GM19324 (cell line): Measurements from ENCODE around the gene FANCC.
A peak's percentile ranks its signal among the peaks of the same experiment; 100 is the strongest.
"Not testable (repeated sequence)": the region's sequence is repeated elsewhere in the genome, so short reads cannot be mapped to it uniquely, and the experiment has no call there.

Experiments
- ATAC-seq: cut with Tn5 transposase; IDR thresholded peaks from one replicate; pipeline ENCODE4 v1.9.1; 2021; ENCODE audit warnings: mild to moderate bottlenecking, moderate library complexity; ENCODE audit not compliant: unreplicated experiment, low FRiP score

The FANCC gene

GRCh38 chr9:95285307-95285706 lies 32.2 kb downstream of the FANCC start:
- no peak for ATAC-seq

- ATAC-seq = no peak
These were observed 33.1 kb downstream of the FANCC start for GRCh38 chr9:95284162-95285080.

GRCh38 chr9:95283673-95284072 lies 33.8 kb downstream of the FANCC start:
- no peak for ATAC-seq

- ATAC-seq = no peak
These were observed 35.2 kb downstream of the FANCC start for GRCh38 chr9:95282332-95282731.

GRCh38 chr9:95280745-95281144 lies 36.8 kb downstream of the FANCC start:
- ATAC-seq = no peak

GRCh38 chr9:95277509-95277908 lies 40.0 kb downstream of the FANCC start:
- ATAC-seq = no peak

GRCh38 chr9:95276395-95276954 lies 41.0 kb downstream of the FANCC start:
- no peak for ATAC-seq

GRCh38 chr9:95274160-95274559 lies 43.3 kb downstream of the FANCC start:
- ATAC-seq = not testable (repeated sequence)

GRCh38 chr9:95273369-95274022 lies 44.0 kb downstream of the FANCC start:
- no peak for ATAC-seq

- ATAC-seq = no peak
These were observed 44.7 kb downstream of the FANCC start for GRCh38 chr9:95272830-95273229.

- ATAC-seq = no peak
These were observed 46.7 kb downstream of the FANCC start for GRCh38 chr9:95270790-95271189.

- ATAC-seq = not testable (repeated sequence)
These were observed 47.4 kb downstream of the FANCC start for GRCh38 chr9:95269803-95270773.

- ATAC-seq = no peak
These were observed 48.8 kb downstream of the FANCC start for GRCh38 chr9:95268681-95269080.

- ATAC-seq = peak; percentile 48
These were observed 50.9 kb downstream of the FANCC start for GRCh38 chr9:95266649-95267048.

- ATAC-seq = no peak
These were observed 51.5 kb downstream of the FANCC start for GRCh38 chr9:95265960-95266359.

GRCh38 chr9:95264954-95265615 lies 52.4 kb downstream of the FANCC start:
- ATAC-seq = no peak

- no peak for ATAC-seq
These were observed 55.6 kb downstream of the FANCC start for GRCh38 chr9:95261890-95262289.

GRCh38 chr9:95250462-95251221 lies 66.9 kb downstream of the FANCC start:
- ATAC-seq = no peak

- no peak for ATAC-seq
These were observed 67.5 kb downstream of the FANCC start for GRCh38 chr9:95249986-95250385.
